ENCODE data around the gene CTU2. TPM values are rescaled to one million over a fixed set of nuclear protein-coding genes. Genes with fewer than 3 reads are reported as not detected.

The CTU2 gene
- total and polyA plus RNA-seq, 2 of the 4 experiments (the other 2 are of a cell fraction): 12.9 to 18.4 TPM

GRCh38 chr16:88687676-88688012 is 18.7 kb upstream of the CTU2 start:
- H4K5ac ChIP-seq (ENCODE audit: low read depth, low read length): no peak overlapping the region
- H3K9ac ChIP-seq (ENCODE audit: low read depth, low read length): no peak overlapping the region
- in situ Hi-C loops (cut with MboI; ENCODE audit: low sequenced_read_pairs): no loop called here
- no peak overlapping the region for H3K4me2 ChIP-seq (ENCODE audit: low read depth, low read length)
- no peak overlapping the region for H3K4ac ChIP-seq (ENCODE audit: low read depth, low read length)
- WGBS, 2 experiments (ENCODE audit: extremely low coverage in 2 of 2, insufficient read length in 1 of 2): no CpG with 5 or more reads among the region's 3 CpGs
- TF ChIP-seq CEBPB (IDR thresholded peaks at IDR 0.05; ENCODE audit: low read depth, low read length): no peak
- TF ChIP-seq CHD1 (IDR thresholded peaks at IDR 0.05; ENCODE audit: low read depth, low read length): no peak
- no peak for TF ChIP-seq FOS (IDR thresholded peaks at IDR 0.05; ENCODE audit: low read depth, low read length)
- TF ChIP-seq RAD21 (IDR thresholded peaks at IDR 0.05; ENCODE audit: low read length): no peak
- TF ChIP-seq SMC3 (IDR thresholded peaks at IDR 0.05; ENCODE audit: low read depth, low read length): no peak
- TF ChIP-seq MAFK (IDR thresholded peaks at IDR 0.05; ENCODE audit: low read depth, low read length): no peak
- no peak for TF ChIP-seq RFX5 (IDR thresholded peaks at IDR 0.05; ENCODE audit: low read depth, low read length)
- TF ChIP-seq NFE2L2 (IDR thresholded peaks at IDR 0.05; ENCODE audit: low read depth, low read length): no peak
- no peak for TF ChIP-seq BHLHE40 (IDR thresholded peaks at IDR 0.05; ENCODE audit: low read depth, low read length)
- TF ChIP-seq, protein P1, sequence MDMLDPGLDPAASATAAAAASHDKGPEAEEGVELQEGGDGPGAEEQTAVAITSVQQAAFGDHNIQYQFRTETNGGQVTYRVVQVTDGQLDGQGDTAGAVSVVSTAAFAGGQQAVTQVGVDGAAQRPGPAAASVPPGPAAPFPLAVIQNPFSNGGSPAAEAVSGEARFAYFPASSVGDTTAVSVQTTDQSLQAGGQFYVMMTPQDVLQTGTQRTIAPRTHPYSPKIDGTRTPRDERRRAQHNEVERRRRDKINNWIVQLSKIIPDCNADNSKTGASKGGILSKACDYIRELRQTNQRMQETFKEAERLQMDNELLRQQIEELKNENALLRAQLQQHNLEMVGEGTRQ (IDR thresholded peaks at IDR 0.05; ENCODE audit: low read depth, low read length): no peak
- TF ChIP-seq ELK1 (IDR thresholded peaks at IDR 0.05; ENCODE audit: borderline replicate concordance, low read depth, low read length): no peak
- no peak for TF ChIP-seq MAZ (IDR thresholded peaks at IDR 0.05; ENCODE audit: borderline replicate concordance, low read depth, low read length)
- no peak for TF ChIP-seq POLR2A (IDR thresholded peaks at IDR 0.05; ENCODE audit: low read depth, low read length)
- TF ChIP-seq MXI1 (IDR thresholded peaks at IDR 0.05; ENCODE audit: borderline replicate concordance, low read depth, low read length): no peak
- TF ChIP-seq CTCF (conservative IDR thresholded peaks at IDR 0.05; ENCODE audit: low read depth, low read length): no peak
- TF ChIP-seq RCOR1 (IDR thresholded peaks at IDR 0.05; ENCODE audit: insufficient replicate concordance, low read length): no peak
- H3K4me3 ChIP-seq (ENCODE audit: insufficient read depth, low read depth, low read length): no peak overlapping the region
- H2AFZ ChIP-seq (replicated peaks; ENCODE audit: low read length, poor library complexity): no peak overlapping the region
- H3K27me3 ChIP-seq (ENCODE audit: control insufficient read depth, insufficient read depth, low read length): peaks cover 40% of the 10 kb centered on the region
- H2BK120ac ChIP-seq (ENCODE audit: low read depth, low read length): no peak overlapping the region
- BruUV-seq (replicated peaks): no TSS peak
- H3K27ac ChIP-seq (ENCODE audit: insufficient read depth, low read length): no peak overlapping the region
- CTCF ChIA-PET: interaction anchor here (0.7 kb wide), 1 partner anchor 1247 kb away, joined by 3 read pairs; no protein-coding TSS in a partner anchor
- no peaks in the 10 kb centered on the region for H3K79me1 ChIP-seq (ENCODE audit: low read depth in 1 of 2, low read length in 2 of 2)
- intact Hi-C loops (cut with micrococcal nuclease): no loop called here
- no peak overlapping the region for H2BK15ac ChIP-seq (ENCODE audit: low read depth, low read length)
- H4K8ac ChIP-seq (ENCODE audit: low read depth in 2 of 2, low read length in 2 of 2): no peak overlapping the region
- peaks cover 7% of the 10 kb centered on the region; the same call in 1 of the 2 replicates for H3K4me1 ChIP-seq (ENCODE audit: control insufficient read depth, insufficient read depth, low read length)
- no peak overlapping the region for H2BK20ac ChIP-seq (ENCODE audit: low read depth, low read length)
- no peak overlapping the region for H3K14ac ChIP-seq (replicated peaks; ENCODE audit: low read depth, low read length)
- H2AK9ac ChIP-seq (replicated peaks; ENCODE audit: low read depth, low read length, poor library complexity): no peak overlapping the region
- DNase-seq (no peak), ATAC-seq (ENCODE audit: low read depth) (no peak)
- no peak overlapping the region for H2AK5ac ChIP-seq (ENCODE audit: low read depth, low read length)
- POLR2A ChIA-PET (ENCODE audit: unreplicated experiment): no interaction called here
- no peak overlapping the region for H3K18ac ChIP-seq (ENCODE audit: low read depth, low read length)
- H2BK5ac ChIP-seq (ENCODE audit: low read depth, low read length, poor library complexity, severe bottlenecking): no peak overlapping the region
- H4K91ac ChIP-seq (ENCODE audit: insufficient read depth, low read depth, low read length): no peak overlapping the region
- dilution Hi-C loops (cut with HindIII; ENCODE audit: low sequenced_read_pairs, unreplicated experiment): no loop called here
- peaks cover 7% of the 10 kb centered on the region; the same call in 1 of the 2 replicates for H4K20me1 ChIP-seq (ENCODE audit: insufficient read depth, low read length)
- no peak overlapping the region for H3K23ac ChIP-seq (ENCODE audit: low read depth, low read length)
- no peak overlapping the region for H3K56ac ChIP-seq (ENCODE audit: extremely low read depth, insufficient read depth, low read length)
- no peaks in the 10 kb centered on the region for H3K9me3 ChIP-seq (ENCODE audit: control insufficient read depth, insufficient read depth, low read length)
- H3K36me3 ChIP-seq (ENCODE audit: control insufficient read depth, insufficient read depth, low read length): no peaks in the 10 kb centered on the region
- no peaks in the 10 kb centered on the region for H3K9me1 ChIP-seq (ENCODE audit: insufficient read depth, low read length)

All from IMR-90 (cell line).